ENCODE results near the gene BUD23.

- TF ChIP-seq POLR2A (IDR thresholded peaks at IDR 0.05; ENCODE audit: low read depth) (no peak), EP300 (IDR thresholded peaks at IDR 0.05) (no peak), CTCF (IDR thresholded peaks at IDR 0.05) (no peak)
Measured at GRCh38 chr7:73668886-73669230, 14.5 kb upstream of the BUD23 start.

All from esophagus muscularis mucosa (tissue), 4 donors.